ENCODE measurements around the gene PTH1R. TPM values are rescaled to one million over a fixed set of nuclear protein-coding genes. Genes with fewer than 3 reads are reported as not detected.

The PTH1R gene
- total RNA-seq, 2 donors from 2014 or later = 0.69 to 4.8 TPM

DNA sequence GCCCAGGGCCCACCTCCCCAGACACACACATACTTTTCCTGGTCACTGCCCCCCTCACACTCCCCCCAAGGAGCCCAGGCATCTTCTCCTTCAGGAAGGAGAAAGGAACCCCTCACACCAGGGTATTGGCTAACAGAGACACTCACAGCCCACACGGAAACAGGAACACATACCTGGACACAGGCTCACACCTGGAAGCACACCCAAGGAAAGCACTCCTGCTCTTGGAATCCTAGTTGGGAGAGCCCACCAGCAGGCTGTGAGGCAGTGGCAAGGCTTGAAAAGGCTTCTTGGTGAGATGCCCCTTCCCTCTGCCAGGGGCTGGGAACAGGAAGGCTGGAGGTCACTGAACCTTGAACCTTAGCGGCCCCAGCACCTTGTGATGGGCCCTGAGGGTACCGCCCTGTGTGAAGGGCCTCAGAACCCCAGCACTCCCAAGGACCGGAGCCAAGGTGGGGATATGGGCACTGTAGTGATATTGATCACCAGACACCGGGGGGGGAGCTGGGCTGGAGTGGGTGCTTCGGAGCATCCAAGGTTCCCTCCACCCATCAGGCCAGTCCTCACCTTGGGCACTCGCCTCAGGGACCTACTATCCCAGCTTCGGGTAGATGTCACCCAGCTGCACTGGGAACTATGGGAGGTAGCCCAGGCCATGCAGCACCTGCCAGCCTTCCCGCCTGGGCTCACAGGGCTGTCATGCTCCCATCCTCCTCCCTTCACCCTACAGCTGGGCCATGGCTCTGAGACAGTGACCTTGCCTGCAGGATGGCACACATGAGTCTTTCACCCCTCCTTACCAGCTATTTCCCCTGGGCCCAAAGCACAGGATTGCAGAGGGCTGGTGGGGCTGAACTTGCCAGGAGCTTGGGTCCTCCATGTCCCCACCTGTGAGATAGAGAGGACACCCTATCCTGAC is 30.6 kb upstream of the PTH1R start:
- Mint-ChIP-seq H3K9me3 (peaks cover 13% of the 10 kb centered on the region), H3K36me3 (ENCODE audit: low read depth) (peaks cover 3% of the 10 kb centered on the region), H3K27ac (no peak overlapping the region), H3K27me3 (ENCODE audit: insufficient read depth) (peaks cover 1% of the 10 kb centered on the region), H3K4me1 (peaks cover 20% of the 10 kb centered on the region), H3K4me3 (no peak overlapping the region)
- peaks cover 15% of the 10 kb centered on the region for H3K9me3 ChIP-seq (ENCODE audit: control insufficient read depth, low read length)
- peak; percentile 53 for DNase-seq
- H3K27me3 ChIP-seq (ENCODE audit: control insufficient read depth, insufficient read depth, low read length, poor library complexity, severe bottlenecking) = no peaks in the 10 kb centered on the region
- H3K4me3 ChIP-seq (ENCODE audit: low read length) = no peak overlapping the region
- no peaks in the 10 kb centered on the region for H3K4me1 ChIP-seq (ENCODE audit: control insufficient read depth, insufficient read depth, low read length)
- TF ChIP-seq CTCF (conservative IDR thresholded peaks at IDR 0.05) = no peak
- H3K9ac ChIP-seq (ENCODE audit: extremely low read depth, low read length, poor library complexity, severe bottlenecking) = no peak overlapping the region
- WGBS, 2 experiments (ENCODE audit: insufficient coverage in 1 of 2, insufficient read length in 1 of 2) = 92 to 100% methylated on average over 1 to 9 of the region's 9 CpGs
- no peak overlapping the region for H3K27ac ChIP-seq (ENCODE audit: low read depth, low read length)
- H3K36me3 ChIP-seq (ENCODE audit: control insufficient read depth, insufficient read depth, low read length) = no peaks in the 10 kb centered on the region

GRCh38 chr3:46847744-46848143 is 29.8 kb upstream of the PTH1R start:
- H3K4me1 Mint-ChIP-seq = peaks cover 20% of the 10 kb centered on the region
- H3K9me3 Mint-ChIP-seq = peaks cover 6% of the 10 kb centered on the region
- peak; percentile 49 for DNase-seq
- H3K36me3 Mint-ChIP-seq (ENCODE audit: low read depth) = peaks cover 3% of the 10 kb centered on the region
- Histone ChIP-seq H3K9me3 (ENCODE audit: control insufficient read depth, low read length) (peaks cover 7% of the 10 kb centered on the region), H3K4me3 (ENCODE audit: low read length) (no peak overlapping the region), H3K27me3 (ENCODE audit: control insufficient read depth, insufficient read depth, low read length, poor library complexity, severe bottlenecking) (no peaks in the 10 kb centered on the region), H3K27ac (ENCODE audit: low read depth, low read length) (no peak overlapping the region), H3K4me1 (ENCODE audit: control insufficient read depth, insufficient read depth, low read length) (no peaks in the 10 kb centered on the region), H3K36me3 (ENCODE audit: control insufficient read depth, insufficient read depth, low read length) (no peaks in the 10 kb centered on the region), H3K9ac (ENCODE audit: extremely low read depth, low read length, poor library complexity, severe bottlenecking) (no peak overlapping the region)
- H3K4me3 Mint-ChIP-seq = no peak overlapping the region
- peaks cover 1% of the 10 kb centered on the region for H3K27me3 Mint-ChIP-seq (ENCODE audit: insufficient read depth)
- 78 to 97% methylated on average over 3 to 5 of the region's 5 CpGs for WGBS, 2 experiments (ENCODE audit: insufficient coverage in 1 of 2, insufficient read length in 1 of 2)
- H3K27ac Mint-ChIP-seq = no peak overlapping the region
- no peak for TF ChIP-seq CTCF (conservative IDR thresholded peaks at IDR 0.05)

GRCh38 chr3:46848271-46849044 is 29.1 kb upstream of the PTH1R start:
- H3K4me1 ChIP-seq (ENCODE audit: control insufficient read depth, insufficient read depth, low read length) = no peaks in the 10 kb centered on the region
- no peak overlapping the region for H3K4me3 Mint-ChIP-seq
- no peaks in the 10 kb centered on the region for H3K27me3 ChIP-seq (ENCODE audit: control insufficient read depth, insufficient read depth, low read length, poor library complexity, severe bottlenecking)
- DNase-seq = peak; percentile 92
- H3K36me3 ChIP-seq (ENCODE audit: control insufficient read depth, insufficient read depth, low read length) = no peaks in the 10 kb centered on the region
- H3K36me3 Mint-ChIP-seq (ENCODE audit: low read depth) = no peaks in the 10 kb centered on the region
- H3K27me3 Mint-ChIP-seq (ENCODE audit: insufficient read depth) = peaks cover 1% of the 10 kb centered on the region
- no peak overlapping the region for H3K4me3 ChIP-seq (ENCODE audit: low read length)
- WGBS, 2 experiments (ENCODE audit: insufficient coverage in 1 of 2, insufficient read length in 1 of 2) = 84% methylated on average over 6 to 11 of the region's 12 CpGs
- H3K27ac Mint-ChIP-seq = peak overlapping the region; percentile 67
- H3K4me1 Mint-ChIP-seq = peaks cover 20% of the 10 kb centered on the region
- no peaks in the 10 kb centered on the region for H3K9me3 Mint-ChIP-seq
- peak; percentile 85 for TF ChIP-seq CTCF (conservative IDR thresholded peaks at IDR 0.05)
- no peak overlapping the region for H3K9ac ChIP-seq (ENCODE audit: extremely low read depth, low read length, poor library complexity, severe bottlenecking)
- H3K9me3 ChIP-seq (ENCODE audit: control insufficient read depth, low read length) = no peaks in the 10 kb centered on the region
- H3K27ac ChIP-seq (ENCODE audit: low read depth, low read length) = no peak overlapping the region
